Measurements from ENCODE around the gene RIMBP2.
A peak's percentile ranks its signal among the peaks of the same experiment; 100 is the strongest.

The RIMBP2 gene

GRCh38 chr12:130583800-130584199 lies 132.3 kb downstream of the RIMBP2 start (continued):
- peak; percentile 86; the same call in 1 of the 2 replicates for TF ChIP-seq ZNF747 (tag by site-specific recombination; IDR thresholded peaks at IDR 0.05)
- no peak for TF ChIP-seq ZIC2 (tag by site-specific recombination; IDR thresholded peaks at IDR 0.05)
- no peak for TF ChIP-seq GFI1B (tag by site-specific recombination; IDR thresholded peaks at IDR 0.05)
- TF ChIP-seq ZNF391 (tag by site-specific recombination; IDR thresholded peaks at IDR 0.05; ENCODE audit: borderline replicate concordance, low read depth) = no peak
- no peak for TF ChIP-seq ZBTB17 (tag by site-specific recombination; IDR thresholded peaks at IDR 0.05)
- no peak for TF ChIP-seq ZNF645 (tag by site-specific recombination; IDR thresholded peaks at IDR 0.05)
- no peak for TF ChIP-seq ZFP3 (tag by site-specific recombination; IDR thresholded peaks at IDR 0.05; ENCODE audit: low read depth)
- no peak for TF ChIP-seq ZNF239 (tag by site-specific recombination; IDR thresholded peaks at IDR 0.05)
- no peak for TF ChIP-seq ZNF19 (tag by site-specific recombination; IDR thresholded peaks at IDR 0.05; ENCODE audit: low read depth)
- no peak for TF ChIP-seq ZNF548 (tag by site-specific recombination; IDR thresholded peaks at IDR 0.05)
- no peak for TF ChIP-seq ZNF48 (tag by site-specific recombination; IDR thresholded peaks at IDR 0.05)
- no peak for TF ChIP-seq TSHZ1 (tag by site-specific recombination; IDR thresholded peaks at IDR 0.05; ENCODE audit: borderline replicate concordance)
- no peak for TF ChIP-seq ZNF549 (tag by site-specific recombination; IDR thresholded peaks at IDR 0.05)
- TF ChIP-seq ZNF223 (tag by site-specific recombination; IDR thresholded peaks at IDR 0.05) = no peak
- no peak for TF ChIP-seq ZNF585B (tag by site-specific recombination; IDR thresholded peaks at IDR 0.05)
- TF ChIP-seq ZNF791 (tag by site-specific recombination; IDR thresholded peaks at IDR 0.05) = no peak
- TF ChIP-seq ZFHX2 (tag by site-specific recombination; conservative IDR thresholded peaks at IDR 0.05) = no peak
- no peak for TF ChIP-seq ZNF610 (tag by site-specific recombination; IDR thresholded peaks at IDR 0.05; ENCODE audit: borderline replicate concordance)
- TF ChIP-seq ZNF18 (tag by site-specific recombination; IDR thresholded peaks at IDR 0.05) = no peak
- no peak for TF ChIP-seq MEIS1 (CRISPR knock-in tag; IDR thresholded peaks at IDR 0.05; ENCODE audit: borderline replicate concordance)
- TF ChIP-seq AEBP2 (tag by site-specific recombination; IDR thresholded peaks at IDR 0.05; ENCODE audit: borderline replicate concordance) = no peak
- no peak for TF ChIP-seq KLF16 (tag by site-specific recombination; IDR thresholded peaks at IDR 0.05)
- no peak; the same call in 1 of the 2 replicates for TF ChIP-seq KLF8 (tag by site-specific recombination; IDR thresholded peaks at IDR 0.05)
- no peak for TF ChIP-seq ZBTB26 (tag by site-specific recombination; optimal IDR thresholded peaks at IDR 0.05)
- no peak for TF ChIP-seq KLF10 (tag by site-specific recombination; IDR thresholded peaks at IDR 0.05)
- TF ChIP-seq ZNF366 (tag by site-specific recombination; conservative IDR thresholded peaks at IDR 0.05) = no peak
- TF ChIP-seq PRDM4 (tag by site-specific recombination; IDR thresholded peaks at IDR 0.05) = no peak
- TF ChIP-seq ZNF626 (tag by site-specific recombination; IDR thresholded peaks at IDR 0.05) = no peak
- TF ChIP-seq ZNF76 (tag by site-specific recombination; IDR thresholded peaks at IDR 0.05; ENCODE audit: borderline replicate concordance, low read depth) = no peak
- no peak for TF ChIP-seq SP7 (tag by site-specific recombination; IDR thresholded peaks at IDR 0.05)
- peak; percentile 67; the same call in 1 of the 2 replicates for TF ChIP-seq ZNF155 (tag by site-specific recombination; IDR thresholded peaks at IDR 0.05)

All from HEK293 (cell line).